HG03565 (cell line): Measurements from ENCODE around the gene PRELID3B.

Source experiments
- ATAC-seq: cut with Tn5 transposase; IDR thresholded peaks from one replicate; pipeline ENCODE4 v1.9.1; 2021; ENCODE audit warnings: mild to moderate bottlenecking, moderate library complexity; ENCODE audit not compliant: unreplicated experiment

The PRELID3B gene

DNA sequence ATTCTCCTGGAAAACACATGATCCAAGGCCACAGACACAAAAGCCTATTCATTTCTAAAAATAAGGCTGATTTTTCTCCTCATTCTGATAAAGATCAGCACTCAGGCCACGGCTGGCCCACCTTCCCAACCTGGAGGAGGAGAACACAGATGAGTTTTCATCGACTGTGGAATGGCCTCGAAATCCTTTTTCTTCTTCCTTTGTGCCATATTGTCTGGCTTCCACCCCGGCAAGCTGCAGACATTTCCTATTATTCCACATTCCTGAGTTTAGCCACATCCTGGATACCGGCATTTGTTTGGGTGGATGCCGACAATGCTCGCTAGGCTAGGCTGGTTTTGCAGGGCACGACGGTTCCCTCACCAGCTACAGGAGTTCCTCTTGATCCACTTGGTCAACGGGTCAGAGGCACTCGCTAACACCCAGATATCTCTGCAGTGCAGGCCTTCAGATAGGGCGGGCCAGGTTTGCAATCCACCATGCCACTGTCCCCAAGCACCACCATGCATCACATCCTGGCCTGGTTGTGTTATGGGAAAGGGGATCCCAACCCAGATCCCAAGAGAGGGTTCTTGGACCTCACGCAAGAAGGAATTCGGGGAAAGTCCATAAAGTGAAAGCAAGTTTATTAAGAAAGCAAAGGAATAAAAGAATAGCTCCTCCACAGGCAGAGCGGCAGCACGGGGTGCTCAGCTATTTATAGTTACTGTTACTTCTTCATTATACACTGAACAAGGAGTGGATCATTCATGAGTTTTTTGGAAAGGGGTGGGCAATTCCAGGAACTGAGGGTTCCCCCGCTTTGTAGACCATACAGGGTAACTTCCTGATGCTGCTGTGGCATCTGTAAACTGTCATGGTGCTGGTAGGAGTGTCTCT, 31.4 kb downstream of the PRELID3B start:
- no peak for ATAC-seq

DNA sequence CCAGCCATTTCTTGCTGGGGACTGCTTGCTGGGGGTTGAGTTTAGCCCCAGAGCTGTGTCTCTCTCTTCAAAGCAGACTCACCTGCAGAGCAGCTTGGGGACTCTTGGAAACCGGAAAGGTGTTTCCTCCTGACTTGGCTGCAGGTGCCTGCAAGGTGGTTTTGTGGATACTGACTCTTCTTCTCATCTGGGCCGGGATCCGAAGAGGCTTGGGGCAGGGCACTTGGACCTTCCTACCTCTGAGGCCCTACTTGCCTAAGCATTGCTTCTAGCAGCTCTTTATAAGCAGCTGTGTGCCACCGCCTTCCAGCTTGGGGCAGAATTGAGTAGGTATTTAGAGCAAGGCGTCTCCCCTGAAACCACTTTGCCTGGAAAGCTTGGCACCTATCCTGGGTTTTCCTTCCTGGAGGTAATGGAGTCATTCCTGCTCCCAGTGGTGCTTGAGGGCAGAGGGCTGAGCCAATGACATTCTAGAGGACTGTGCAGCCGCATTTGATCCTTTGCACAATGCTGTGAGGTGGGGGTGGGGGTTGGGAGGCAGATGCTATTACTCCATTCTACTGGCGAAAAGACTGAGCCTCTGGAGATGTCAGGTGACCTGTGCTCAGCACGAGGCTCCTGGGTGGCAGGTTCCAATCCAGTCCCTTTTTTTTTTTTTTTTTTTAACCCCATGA, 32.1 kb downstream of the PRELID3B start:
- no peak for ATAC-seq

DNA sequence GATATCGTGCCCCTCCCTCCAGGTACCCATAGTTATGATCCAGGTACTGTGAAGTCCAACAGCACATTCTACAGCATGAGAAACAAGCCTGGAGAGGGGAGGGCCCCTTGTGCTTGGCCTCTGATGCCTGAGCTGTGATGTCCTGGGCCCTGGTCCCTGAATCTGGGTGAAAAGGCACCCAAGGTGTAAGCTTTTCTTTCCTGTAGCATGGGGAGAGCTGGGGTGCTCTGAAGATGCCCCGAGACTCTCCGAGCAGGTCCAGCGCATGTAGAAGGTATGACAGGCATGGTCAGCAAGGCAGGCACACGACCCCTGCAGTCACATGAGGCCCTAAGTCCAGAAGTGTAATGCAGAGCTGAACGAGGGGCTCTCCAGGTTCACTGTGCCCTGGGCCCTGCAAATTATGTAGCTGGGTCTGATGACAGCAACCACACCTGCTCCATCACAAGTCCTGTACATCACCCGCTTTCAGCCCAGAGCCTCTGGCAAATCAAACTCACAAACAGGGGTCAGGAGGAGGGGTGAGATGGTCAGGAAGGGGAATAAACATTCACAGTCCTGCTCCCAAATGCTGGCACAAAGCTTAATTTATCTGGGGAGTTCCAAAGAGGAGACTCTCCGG, 33.8 kb downstream of the PRELID3B start:
- no peak for ATAC-seq

DNA sequence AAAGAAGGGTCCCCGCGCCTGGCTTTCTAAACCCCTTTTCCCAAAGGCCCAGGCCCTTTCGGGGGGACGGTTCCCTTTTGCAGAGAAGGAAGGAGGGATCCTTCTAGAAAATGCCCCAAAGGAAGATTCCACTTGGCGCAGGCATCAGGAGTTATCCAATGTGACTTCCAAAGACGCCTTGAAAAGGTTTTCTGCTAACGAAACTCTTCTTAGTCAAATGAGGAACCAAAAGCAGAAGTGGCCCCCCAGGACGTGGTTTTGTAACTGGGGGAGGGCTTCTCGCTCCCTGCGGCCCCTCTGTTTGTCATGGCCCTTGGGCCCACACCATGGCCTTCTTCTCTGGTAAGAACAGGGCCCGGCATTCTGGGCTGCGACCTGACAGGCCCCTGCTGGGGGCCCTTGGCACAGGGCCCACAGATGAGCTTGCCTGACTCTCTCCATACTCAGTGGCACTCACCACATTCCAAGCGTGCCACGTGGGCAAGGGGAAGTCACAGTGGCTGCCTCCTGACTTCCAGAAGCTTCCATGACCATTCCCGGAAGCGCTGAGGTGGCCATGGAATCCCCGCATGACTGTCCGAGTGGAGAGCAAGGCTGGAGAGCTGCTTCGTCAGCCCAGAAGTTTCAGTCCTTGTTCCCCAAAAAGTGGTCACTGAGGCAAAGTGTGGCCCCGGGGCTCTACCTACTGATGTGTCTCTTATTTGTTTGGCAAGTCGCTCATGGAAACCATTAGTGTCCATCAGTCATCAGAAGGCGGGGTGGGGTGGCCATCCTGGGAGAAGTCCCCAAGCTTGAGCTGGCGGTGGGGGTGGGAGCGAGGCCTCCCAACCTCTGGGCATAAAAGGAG, 34.7 kb downstream of the PRELID3B start:
- peak; percentile 25 for ATAC-seq

DNA sequence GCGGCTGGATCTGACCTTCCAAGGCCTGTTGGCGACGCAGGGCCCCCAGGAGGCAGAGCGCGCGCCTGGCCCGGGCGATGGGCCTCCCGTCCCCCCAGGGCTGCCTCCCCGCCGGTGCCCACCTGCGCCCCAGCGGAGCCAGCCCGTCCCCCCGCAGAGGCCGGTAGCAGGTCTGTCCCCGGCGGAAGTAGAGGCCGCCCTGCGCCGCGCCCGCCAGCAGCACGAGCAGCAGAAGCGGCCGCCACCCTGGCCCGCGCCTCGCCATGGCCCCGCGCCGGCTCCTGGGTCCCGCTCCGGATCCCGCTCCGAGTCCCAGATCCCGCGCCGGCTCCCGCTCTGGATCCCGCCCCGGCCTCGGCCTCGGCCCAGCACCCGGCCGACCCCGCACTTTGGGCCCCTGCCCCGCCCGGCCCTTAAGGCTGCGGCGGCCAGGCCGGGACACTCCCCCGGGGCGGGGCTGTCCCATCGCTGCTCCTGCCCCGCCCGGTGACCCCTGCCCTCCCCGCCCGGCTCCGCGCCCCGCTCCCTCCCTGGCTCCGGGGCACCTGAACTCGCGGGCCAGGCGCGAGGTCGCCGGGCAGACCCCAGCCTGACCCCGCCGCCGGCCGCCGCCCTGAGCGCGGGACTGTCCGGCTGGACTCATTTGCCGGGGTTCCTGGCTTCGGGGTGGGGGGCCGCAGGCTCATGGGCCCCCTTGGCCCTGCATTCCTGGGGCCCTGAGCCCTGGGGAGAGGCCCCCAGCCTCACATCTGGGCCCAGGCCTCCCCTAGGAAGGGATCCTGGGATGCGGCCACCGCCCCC, 35.5 kb downstream of the PRELID3B start, which contains the start of gene CTSZ:
Gene CTSZ, minus strand, starts transcription at position 391 of the 801 bp plus-strand sequence. Its CDS starts 126 bp downstream, at position 265.
- no peak for ATAC-seq

DNA sequence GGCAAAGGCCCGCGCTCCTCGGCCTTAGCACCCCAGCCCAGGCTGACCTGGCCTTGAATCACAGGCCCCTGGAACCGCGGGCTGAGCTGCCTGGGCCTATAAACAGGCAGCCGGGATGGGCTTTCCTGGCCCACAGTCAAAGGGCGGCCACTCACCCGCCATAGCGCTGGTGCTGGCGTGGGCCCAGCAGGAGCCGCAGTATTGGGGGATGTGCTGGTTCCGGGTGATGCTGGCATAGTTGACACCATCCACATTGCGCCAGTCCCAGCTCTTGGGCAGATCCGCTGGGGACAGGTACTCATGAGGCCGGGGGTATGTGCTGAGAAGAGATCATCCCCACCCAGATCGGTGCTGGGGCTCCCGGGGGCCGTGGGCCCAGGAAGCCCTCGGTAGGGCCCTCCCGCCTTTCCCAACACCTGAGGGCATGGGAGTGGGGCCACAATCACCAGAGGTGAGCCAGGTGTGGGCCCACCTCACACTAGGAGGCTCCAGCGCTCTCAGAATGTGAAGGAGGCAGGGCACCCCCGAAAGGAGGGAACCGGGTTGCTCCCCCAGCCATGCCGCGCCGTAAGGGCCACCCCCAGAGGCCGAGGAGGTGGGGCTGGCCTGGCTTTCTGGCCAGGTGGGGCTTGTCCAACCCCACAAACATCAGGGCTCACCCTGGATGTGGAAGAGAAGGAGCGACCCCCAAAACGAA, 36.3 kb downstream of the PRELID3B start:
- no peak for ATAC-seq

DNA sequence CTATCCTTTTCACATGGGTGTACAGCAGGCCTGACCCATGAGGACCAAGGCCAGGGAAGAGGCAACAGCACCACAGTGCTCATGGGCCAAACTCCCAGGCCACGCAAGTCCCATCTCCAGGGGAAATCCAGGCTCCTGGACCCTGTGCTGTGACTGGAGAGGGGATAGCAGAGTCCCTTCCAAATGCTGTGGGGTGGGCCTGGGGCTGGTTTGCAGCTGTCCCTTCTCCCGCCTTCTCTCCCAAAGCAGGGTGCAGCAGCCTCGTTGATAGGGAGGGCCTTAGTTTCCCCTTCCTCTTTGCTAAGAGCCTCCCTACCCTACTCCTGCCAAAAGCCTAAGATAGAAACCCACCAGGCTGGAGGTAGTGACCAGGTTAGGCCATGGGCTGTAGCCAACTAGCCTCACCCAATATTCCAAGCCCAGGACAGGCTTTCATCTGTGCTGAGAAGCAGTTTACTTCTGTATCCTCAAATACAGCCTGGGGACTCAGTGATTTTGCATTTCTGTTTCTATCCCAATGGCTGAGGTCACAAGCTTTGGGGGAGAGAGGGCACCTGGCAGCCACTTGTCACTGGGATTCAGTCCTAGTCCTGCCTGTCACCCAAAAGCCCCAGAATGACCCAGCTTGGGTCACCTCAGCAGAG, 36.9 kb downstream of the PRELID3B start:
- no peak for ATAC-seq

DNA sequence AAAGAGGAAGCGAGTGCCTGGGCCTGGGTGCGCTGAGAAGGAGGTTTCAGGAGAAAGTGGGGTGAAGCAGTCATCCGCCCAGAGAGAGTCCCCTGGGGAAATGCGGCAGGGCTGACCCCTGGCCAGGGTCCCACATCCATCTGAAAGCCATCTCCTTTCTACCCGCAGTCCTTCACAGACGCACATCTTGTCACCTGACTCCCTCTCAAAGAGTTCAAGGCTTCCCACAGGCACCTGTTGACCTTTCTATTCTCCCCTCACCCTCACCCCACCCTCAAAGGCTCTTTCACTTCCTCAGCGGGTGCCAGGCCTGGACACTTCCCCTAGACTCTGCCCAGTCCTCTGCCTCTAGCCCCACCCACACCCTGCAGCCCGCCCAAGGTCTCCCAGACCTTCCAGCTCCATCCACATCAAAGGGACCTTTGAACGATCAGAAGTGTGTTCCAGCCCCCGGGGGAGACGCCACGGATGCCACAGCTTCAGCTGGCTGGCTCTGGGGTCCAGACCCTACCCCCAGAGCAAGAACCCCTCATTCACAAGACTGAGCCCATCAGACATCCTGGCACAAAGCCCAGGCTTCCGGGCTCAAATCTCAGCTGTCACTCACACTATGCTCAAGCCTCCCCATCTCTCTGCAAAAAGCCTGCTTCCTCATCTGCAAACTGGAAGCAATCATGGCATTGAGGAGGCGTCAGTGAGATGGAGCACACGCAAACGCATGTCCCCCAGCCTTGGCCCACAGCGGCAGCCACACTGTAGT, 37.6 kb downstream of the PRELID3B start:
- peak; percentile 31 for ATAC-seq

DNA sequence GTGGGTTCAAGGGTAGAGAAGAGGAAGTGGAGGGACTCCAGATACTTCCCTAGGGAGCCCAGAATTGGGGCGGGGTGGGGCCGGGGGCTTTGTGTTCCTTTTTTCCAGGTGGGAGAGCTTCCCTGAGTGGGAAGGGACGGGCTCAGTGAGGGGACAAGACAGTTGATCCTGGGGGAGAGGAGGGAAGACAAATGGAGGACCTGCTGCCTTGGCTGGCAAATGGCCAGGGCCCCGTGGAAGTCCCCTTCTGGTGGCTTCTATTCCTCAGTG, 38.2 kb downstream of the PRELID3B start:
- no peak for ATAC-seq

DNA sequence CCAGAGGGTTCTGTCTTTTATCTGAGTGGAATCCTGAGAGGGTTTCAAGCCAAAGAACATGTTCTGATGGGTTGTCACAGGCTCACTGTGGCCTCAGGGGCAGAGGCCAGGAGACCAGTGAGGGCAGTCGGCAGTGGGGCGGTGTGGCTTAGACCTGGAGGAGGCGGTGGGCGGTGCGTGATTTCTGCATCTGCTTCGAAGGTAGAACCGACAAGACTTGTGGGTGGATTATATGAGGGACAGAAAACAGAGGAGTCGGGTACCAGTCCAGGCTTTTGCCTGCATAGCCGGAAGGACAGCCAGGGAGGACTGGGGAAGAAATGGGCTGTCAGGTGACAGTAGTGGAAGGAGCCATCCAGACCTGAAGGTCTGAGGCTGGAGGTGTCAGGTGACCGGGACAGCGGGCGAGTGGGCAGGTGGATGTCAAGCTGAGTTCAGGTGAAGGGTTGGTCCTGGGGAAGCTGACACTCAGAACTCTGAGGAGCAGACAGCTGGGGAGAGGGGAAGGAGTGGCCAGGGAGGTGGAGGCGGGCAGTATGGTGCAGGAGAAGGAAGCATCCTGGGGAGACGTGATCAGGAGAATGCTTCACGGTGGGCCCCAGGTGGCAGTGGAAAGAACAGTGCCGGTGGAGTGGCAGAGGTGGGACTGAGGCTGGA, 38.6 kb downstream of the PRELID3B start:
- ATAC-seq, result no peak

DNA sequence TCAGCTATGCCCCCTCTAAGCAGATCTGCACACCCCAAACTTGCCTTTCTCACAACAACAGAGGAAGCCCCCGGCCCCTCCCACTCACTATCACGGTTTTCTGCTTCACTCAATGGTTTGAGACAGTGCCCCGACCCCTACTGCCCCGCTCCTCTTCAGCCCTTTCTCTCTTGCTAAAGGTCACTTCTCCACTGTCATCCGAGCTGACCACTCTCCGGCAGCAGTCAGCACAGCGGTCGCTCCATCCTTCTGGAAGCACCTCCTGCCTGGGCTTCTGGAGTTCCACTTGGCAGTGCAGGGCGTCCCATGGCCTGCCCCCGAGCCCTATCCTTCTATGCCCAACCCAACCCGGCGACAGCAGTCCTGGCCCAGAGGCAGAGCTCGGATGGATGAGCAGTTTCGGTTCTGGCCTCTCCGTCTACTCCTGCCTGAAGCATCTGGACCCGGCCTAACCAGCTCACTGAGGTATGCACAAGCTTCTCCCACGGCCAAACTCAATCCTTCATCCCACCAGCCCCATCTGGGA, 39.6 kb downstream of the PRELID3B start:
- ATAC-seq, result no peak

DNA sequence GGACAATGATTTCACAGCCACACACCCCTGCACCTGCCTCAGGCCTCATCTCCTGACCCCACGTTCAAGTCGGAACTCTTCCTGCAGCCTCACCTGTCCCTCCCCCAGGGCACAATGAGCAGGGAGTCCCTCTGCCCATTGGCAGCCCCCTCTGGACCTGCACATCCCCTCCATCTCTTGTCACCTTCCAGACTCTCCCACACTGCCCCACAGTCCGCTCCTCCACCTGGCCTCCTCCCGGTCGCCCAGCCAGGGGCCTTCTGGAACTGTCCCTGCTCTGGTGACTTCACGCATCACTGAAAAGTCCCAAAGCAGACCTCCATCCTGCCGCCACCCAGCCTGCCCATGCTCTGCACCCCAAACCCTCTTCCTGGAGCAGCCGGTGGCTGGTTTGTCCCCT, 40.2 kb downstream of the PRELID3B start:
- ATAC-seq, result no peak

DNA sequence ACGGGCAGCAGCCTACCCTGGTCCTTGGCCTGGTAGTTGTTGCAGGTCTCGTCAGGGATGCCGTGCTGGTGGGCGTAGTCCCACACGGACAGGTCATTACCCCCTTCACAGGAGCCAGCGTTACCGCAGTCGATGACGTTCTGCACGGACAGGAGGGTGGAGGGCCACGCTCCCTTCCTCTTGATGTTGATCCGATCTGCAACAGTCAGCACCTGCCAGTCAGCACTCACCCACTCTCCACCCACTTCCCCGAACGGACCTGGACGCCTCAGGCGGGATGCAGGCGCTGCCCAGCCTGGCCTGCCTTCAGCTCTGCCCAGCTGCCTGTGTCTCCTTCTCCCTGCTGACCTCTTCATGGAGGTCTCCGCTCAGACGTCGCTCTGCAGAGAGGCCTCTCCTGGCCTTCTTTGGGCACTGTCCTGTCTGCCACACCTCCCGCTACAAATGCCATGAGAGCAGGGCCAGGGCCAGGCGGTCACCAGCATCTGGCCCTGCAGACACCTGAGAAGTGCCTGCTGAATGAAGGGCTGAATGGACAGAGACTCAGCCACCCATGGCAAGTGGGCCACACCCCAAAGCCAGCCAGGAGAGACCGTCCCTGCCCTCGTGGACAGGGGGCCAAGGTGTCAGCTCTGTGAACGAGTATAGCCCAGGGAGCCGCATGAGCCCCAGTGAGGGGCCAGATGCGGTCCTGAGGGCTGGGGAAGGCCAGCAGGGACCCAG, 41.0 kb downstream of the PRELID3B start:
- no peak for ATAC-seq

DNA sequence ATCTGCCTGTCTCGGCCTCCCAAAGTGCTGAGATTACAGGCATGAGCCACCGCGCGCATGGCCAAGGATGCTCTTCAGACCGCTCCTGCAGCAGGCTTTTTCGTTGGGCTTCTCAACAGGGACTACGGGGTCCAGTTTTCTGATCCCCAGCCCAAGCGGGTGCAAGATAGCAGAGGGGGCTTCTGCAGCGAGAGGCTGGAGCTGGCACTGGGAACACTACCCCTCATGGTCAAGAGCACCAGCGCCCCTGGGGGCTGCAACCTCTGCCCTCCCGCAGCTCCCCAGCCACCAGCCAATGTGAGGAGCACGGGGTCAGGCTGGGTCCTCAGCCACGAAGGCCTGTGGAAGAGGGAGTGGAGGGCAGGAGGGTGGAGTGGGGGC, 41.5 kb downstream of the PRELID3B start:
- ATAC-seq, result no peak

DNA sequence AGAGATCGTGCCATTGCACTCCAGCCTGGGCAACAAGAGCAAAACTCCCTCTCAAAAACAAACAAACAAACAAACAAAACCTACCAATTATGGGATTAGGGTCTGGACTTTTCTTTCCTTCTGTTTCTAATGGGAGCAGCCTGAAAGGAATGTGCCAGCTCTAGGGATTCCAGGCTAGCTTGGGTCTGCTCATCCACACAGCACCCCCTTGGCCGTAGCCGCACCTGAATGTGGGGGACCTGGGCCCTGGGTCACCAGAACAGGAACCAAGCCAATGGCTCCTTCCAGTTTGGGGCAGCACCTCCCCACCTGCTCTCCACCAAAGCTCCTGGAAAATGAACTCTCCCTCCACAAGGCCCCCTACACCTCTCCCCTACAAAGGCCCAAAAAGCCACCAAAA, 42.3 kb downstream of the PRELID3B start:
- no peak for ATAC-seq

DNA sequence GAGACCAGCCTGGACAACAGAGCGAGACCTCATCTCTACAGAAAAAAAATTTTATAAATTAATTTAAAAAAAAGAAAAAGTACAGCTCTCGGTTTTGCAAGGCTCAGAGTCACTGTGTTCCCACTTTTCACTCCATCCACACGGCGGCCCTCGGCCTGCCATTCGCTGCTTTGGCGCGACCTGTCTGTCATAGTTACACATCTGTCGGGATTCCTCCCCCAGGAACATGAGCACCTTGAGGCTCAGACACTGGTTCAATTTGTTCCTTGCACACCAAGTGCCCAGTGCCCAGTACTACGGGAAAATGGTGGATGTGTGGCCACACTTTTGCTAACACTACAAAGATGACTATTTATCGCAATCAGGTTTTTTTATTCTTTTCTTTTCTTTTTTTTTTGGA, 43.9 kb downstream of the PRELID3B start:
- no peak for ATAC-seq

DNA sequence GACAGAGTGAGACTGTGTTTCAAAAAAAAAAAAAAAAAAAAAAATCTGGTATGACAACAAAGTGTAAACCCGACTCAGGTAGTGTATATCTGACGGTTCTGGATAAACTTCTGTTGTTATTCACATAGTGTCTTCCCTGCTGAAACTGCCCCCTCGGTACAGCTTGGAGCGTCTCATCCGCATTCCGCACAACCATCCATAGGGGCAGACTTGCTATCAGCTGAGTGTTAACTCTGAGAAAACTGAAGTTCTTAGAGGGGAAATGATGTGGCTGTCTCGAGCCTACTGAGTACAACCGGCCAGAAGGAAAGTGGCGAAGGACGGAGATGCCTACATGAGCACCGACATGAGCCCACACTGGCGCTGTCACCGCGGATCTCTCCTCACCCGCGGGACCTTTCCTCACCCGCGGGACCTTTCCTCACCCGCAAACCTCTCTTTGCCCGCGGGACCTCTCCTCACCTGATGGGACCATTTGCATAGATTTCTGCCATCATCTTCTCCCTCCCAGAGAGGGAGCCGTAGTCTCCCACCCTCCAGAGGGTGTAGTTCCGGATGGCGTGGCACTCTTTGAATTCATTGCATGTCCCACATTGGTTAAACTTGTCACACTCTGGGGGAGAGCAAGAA, 45.3 kb downstream of the PRELID3B start:
- no peak for ATAC-seq
